Liver (tissue), 9 donors: ENCODE results near the gene RPS10. TPM values are rescaled to one million over a fixed set of nuclear protein-coding genes. Genes with fewer than 3 reads are reported as not detected.

Experiments
- DNase-seq: peaks from one replicate; pipeline ENCODE4 v3.0.0-alpha.2; 2017; ENCODE audit warnings: low spot score
- H3K27ac ChIP-seq, 2 donors: one replicate each; pipeline ENCODE4 v1.7.0; 2013; ENCODE audit warnings: inconsistent platforms in 2 of 2, low read length in 2 of 2, control low read depth in 1 of 2, low read depth in 1 of 2, mild to moderate bottlenecking in 1 of 2
- H3K27me3 ChIP-seq, 4 donors: one replicate each; pipeline versions ENCODE4 v1.6.1 to v1.7.0; 2013; ENCODE audit warnings: low read length in 3 of 4, inconsistent platforms in 1 of 4, mild to moderate bottlenecking in 1 of 4, moderate library complexity in 1 of 4; ENCODE audit not compliant: control insufficient read depth in 4 of 4, insufficient read depth in 4 of 4
- H3K36me3 ChIP-seq, 4 donors: one replicate each; pipeline versions ENCODE4 v1.6.1 to v1.7.0; 2013; ENCODE audit warnings: low read length in 3 of 4, mild to moderate bottlenecking in 3 of 4, low read depth in 1 of 4, moderate library complexity in 1 of 4; ENCODE audit not compliant: control insufficient read depth in 4 of 4, insufficient read depth in 3 of 4
- H3K4me1 ChIP-seq, 4 donors: one replicate each; pipeline versions ENCODE4 v1.6.1 to v1.7.0; 2013; ENCODE audit warnings: low read length in 3 of 4, mild to moderate bottlenecking in 3 of 4, moderate library complexity in 1 of 4; ENCODE audit not compliant: control insufficient read depth in 4 of 4, insufficient read depth in 4 of 4
- H3K4me3 ChIP-seq, 3 donors: one replicate each; pipeline versions ENCODE4 v1.6.1 to v1.7.0; 2013; ENCODE audit warnings: low read length in 3 of 3, control low read depth in 1 of 3, low read depth in 1 of 3, mild to moderate bottlenecking in 1 of 3
- H3K9ac ChIP-seq, 2 donors: one replicate each; pipeline ENCODE4 v1.7.0; 2013; ENCODE audit warnings: low read length in 2 of 2, mild to moderate bottlenecking in 2 of 2, moderate library complexity in 2 of 2, control low read depth in 1 of 2, low read depth in 1 of 2
- H3K9me3 ChIP-seq, 4 donors: one replicate each; pipeline versions ENCODE4 v1.6.1 to v1.7.0; 2013; ENCODE audit warnings: low read length in 3 of 4; ENCODE audit not compliant: control insufficient read depth in 4 of 4
- CTCF ChIP-seq: fragments of 150-350 bp; IDR thresholded peaks from 2 replicates; pipeline ENCODE4 v1.5.1; 2017; ENCODE audit warnings: improper control_type of control experiment, low read depth, low read length; ENCODE audit not compliant: missing input control
- EGR1 ChIP-seq, 2 donors: IDR thresholded peaks; 2 replicates each; pipeline ENCODE4 v1.6.1; 2016 to 2018; ENCODE audit warnings: antibody characterized with exemption in 2 of 2, low read depth in 2 of 2
- FOXA1 ChIP-seq: IDR thresholded peaks from 2 replicates; pipeline ENCODE4 v1.6.1; 2016; ENCODE audit warnings: antibody characterized with exemption
- HNF4A ChIP-seq, 2 donors: conservative IDR thresholded peaks; 2 replicates each; pipeline ENCODE4 v1.6.1; 2016; ENCODE audit warnings: antibody characterized with exemption in 2 of 2, mild to moderate bottlenecking in 2 of 2
- HNF4G ChIP-seq: IDR thresholded peaks from 2 replicates; pipeline ENCODE4 v1.6.1; 2016; ENCODE audit warnings: antibody characterized with exemption
- MAX ChIP-seq: IDR thresholded peaks from 2 replicates; pipeline ENCODE4 v1.6.1; 2016; ENCODE audit warnings: antibody characterized with exemption
- NR2F2 ChIP-seq: IDR thresholded peaks from 2 replicates; pipeline ENCODE4 v1.6.1; 2016; ENCODE audit warnings: antibody characterized with exemption
- RAD21 ChIP-seq, 2 donors: IDR thresholded peaks; 2 replicates each; pipeline ENCODE4 v1.6.1; 2016; ENCODE audit warnings: antibody characterized with exemption in 2 of 2, mild to moderate bottlenecking in 2 of 2
- REST ChIP-seq: IDR thresholded peaks from 2 replicates; pipeline ENCODE4 v1.6.1; 2016; ENCODE audit warnings: antibody characterized with exemption, mild to moderate bottlenecking
- RXRA ChIP-seq, 2 donors: IDR thresholded peaks; 2 replicates each; pipeline ENCODE4 v1.6.1; 2017 to 2018; ENCODE audit warnings: antibody characterized with exemption in 2 of 2, mild to moderate bottlenecking in 1 of 2
- SP1 ChIP-seq: IDR thresholded peaks from 2 replicates; pipeline ENCODE4 v1.6.1; 2018; ENCODE audit warnings: antibody characterized with exemption, mild to moderate bottlenecking
- TAF1 ChIP-seq: conservative IDR thresholded peaks from 2 replicates; pipeline ENCODE4 v1.6.1; 2016; ENCODE audit warnings: antibody characterized with exemption, mild to moderate bottlenecking
- YY1 ChIP-seq: IDR thresholded peaks from 2 replicates; pipeline ENCODE4 v1.6.1; 2016; ENCODE audit warnings: antibody characterized with exemption, mild to moderate bottlenecking
- ZBTB33 ChIP-seq: IDR thresholded peaks from 2 replicates; pipeline ENCODE4 v1.6.1; 2016; ENCODE audit warnings: antibody characterized with exemption
- WGBS: extraction: QIAGEN DNeasy Blood & Tissue Kit; methylation state at CpG from one replicate; pipeline ENCODE4 v1.1.7; 2013; 5-methylcytosine and 5-hydroxymethylcytosine counted together
- polyA plus RNA-seq, 2 donors: library from polyadenylated mRNA; stranded (reverse) in 1 of 2; unstranded in 1 of 2; fragments of 200-250 nt in 1 of 2; fragments of >200 nt in 1 of 2; fragmentation: Nextera tagmentation in 1 of 2; extraction: Ambion mirVana in 1 of 2; gene quantifications; one replicate each; pipeline versions ENCODE4 v1.2.1 to v1.2.3, GENCODE V29; 2013 to 2015
- total RNA-seq, 2 donors: library from RNA; depleted of rRNA; stranded (reverse); fragments of >200 nt; gene quantifications; one replicate each; pipeline ENCODE4 v1.2.3, GENCODE V29; 2014
- TF ChIP-seq, protein P1 (sequence below): IDR thresholded peaks from 2 replicates; pipeline ENCODE4 v1.6.1; 2016; ENCODE audit warnings: antibody characterized with exemption
- donor health status: healthy.
- donor health status: healthy.
- donor health status: healthy.
- donor health status: healthy.
- donor health status: healthy.

The RPS10 gene
- total and polyA plus RNA-seq, 4 donors, result 294 to 970 (median 832) TPM

DNA sequence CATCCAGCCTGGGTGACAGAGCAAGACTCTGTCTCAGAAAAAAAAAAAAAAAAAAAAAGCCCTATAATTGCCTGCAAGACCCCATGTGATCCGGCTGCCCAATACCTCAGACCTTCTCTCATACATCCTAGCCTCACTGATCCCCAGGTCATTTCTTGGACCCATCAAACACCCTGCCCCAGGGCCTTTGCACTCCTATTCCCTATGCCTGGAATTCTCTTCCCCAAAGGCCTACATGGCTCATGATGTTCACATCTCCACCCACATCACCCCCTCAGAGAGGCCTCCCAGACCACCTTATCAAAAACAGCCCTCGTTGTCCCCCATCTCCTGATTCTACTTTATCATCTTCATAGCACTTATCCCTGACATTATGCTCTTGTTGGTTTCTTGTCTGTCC is 48.9 kb upstream of the RPS10 start:
- Histone ChIP-seq H3K27me3 (no peaks in the 10 kb centered on the region), H3K36me3 (no peaks in the 10 kb centered on the region), H3K4me3 (no peak overlapping the region), H3K27ac (no peak overlapping the region), H3K9me3 (no peaks in the 10 kb centered on the region), H3K4me1 (peaks cover 0 to 3% (median 0%) of the 10 kb centered on the region in 4 donors), H3K9ac (no peak overlapping the region)
- TF ChIP-seq ZBTB33 (no peak), HNF4A (conservative IDR thresholded peaks at IDR 0.05) (no peak), HNF4G (no peak), YY1 (no peak), EGR1 (IDR thresholded peaks at IDR 0.05; ENCODE audit: low read depth in 2 of 2) (no peak), RAD21 (IDR thresholded peaks at IDR 0.05) (no peak), FOXA1 (no peak), MAX (no peak), CTCF (no peak), REST (no peak), SP1 (no peak), RXRA (IDR thresholded peaks at IDR 0.05) (no peak)
- DNase-seq, result no peak
- WGBS, result 85% methylated on average over 2 of the region's 2 CpGs

DNA sequence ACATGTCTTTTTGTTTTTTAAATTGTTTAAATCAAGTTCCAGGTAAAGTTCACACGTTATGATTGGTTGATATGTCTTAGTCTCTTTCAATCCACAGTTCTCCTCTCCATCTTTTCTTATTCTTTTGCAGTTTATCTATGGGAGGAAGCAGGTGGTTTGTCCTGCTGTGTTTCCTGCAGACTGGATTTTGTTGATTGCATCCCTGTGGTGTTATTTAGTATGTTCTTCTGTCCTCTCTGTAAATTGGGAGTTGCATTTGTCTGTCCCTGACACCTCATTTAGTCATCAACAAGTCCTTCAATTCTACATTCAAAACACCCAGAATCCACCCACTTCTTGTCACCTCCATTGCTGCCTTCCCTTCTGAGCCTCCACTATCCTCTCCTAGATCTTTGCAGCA is 48.1 kb upstream of the RPS10 start:
- Histone ChIP-seq H3K4me1 (peaks cover 0 to 3% (median 0%) of the 10 kb centered on the region in 4 donors), H3K36me3 (no peaks in the 10 kb centered on the region), H3K9me3 (no peaks in the 10 kb centered on the region), H3K27me3 (no peaks in the 10 kb centered on the region), H3K4me3 (no peak overlapping the region), H3K27ac (no peak overlapping the region), H3K9ac (no peak overlapping the region)
- no peak for DNase-seq
- TF ChIP-seq TAF1 (no peak), RAD21 (IDR thresholded peaks at IDR 0.05) (no peak), ZBTB33 (no peak), EGR1 (IDR thresholded peaks at IDR 0.05; ENCODE audit: low read depth in 2 of 2) (no peak), RXRA (IDR thresholded peaks at IDR 0.05) (no peak), FOXA1 (no peak), REST (no peak), NR2F2 (no peak)
- TF ChIP-seq, protein P1, sequence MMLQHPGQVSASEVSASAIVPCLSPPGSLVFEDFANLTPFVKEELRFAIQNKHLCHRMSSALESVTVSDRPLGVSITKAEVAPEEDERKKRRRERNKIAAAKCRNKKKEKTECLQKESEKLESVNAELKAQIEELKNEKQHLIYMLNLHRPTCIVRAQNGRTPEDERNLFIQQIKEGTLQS, result no peak
- WGBS, result 85% methylated on average over 1 of the region's 1 CpG
